Transverse colon (tissue), 3 donors: ENCODE data around the gene NDEL1.

Experiments
- CTCF ChIP-seq, 5 experiments: fragments of 200-600 bp in 3 of 5; fragments of 450-650 bp in 2 of 5; sonication (generic) in 3 of 5; IDR thresholded peaks; 1 replicate in 2 of 5; 2 replicates in 3 of 5; pipeline ENCODE4 v1.5.1; 2016 to 2017; ENCODE audit warnings: antibody characterized with exemption in 5 of 5, inconsistent platforms in 3 of 5, mild to moderate bottlenecking in 2 of 5, moderate library complexity in 1 of 5
- EP300 ChIP-seq: sonication (generic); formaldehyde crosslinking; IDR thresholded peaks from one replicate; pipeline ENCODE4 v1.6.1; 2017; ENCODE audit warnings: antibody characterized with exemption, low read depth

GRCh38 chr17:8506145-8506544 is 70.5 kb downstream of the NDEL1 start:
- TF ChIP-seq CTCF (IDR thresholded peaks at IDR 0.05) = no peak
- TF ChIP-seq EP300 = no peak
